ENCODE results near the gene WFIKKN1.

WFIKKN1 gene

GRCh38 chr16:625117-625976, 5.4 kb upstream of the WFIKKN1 start:
- DNase-seq (ENCODE audit: low spot score) = no peak

GRCh38 chr16:625977-626765, 4.6 kb upstream of the WFIKKN1 start:
- peak; percentile 8 for DNase-seq (ENCODE audit: low spot score)

- DNase-seq (ENCODE audit: low spot score) = no peak
Measured at GRCh38 chr16:626787-627453, 3.9 kb upstream of the WFIKKN1 start.

GRCh38 chr16:627454-628239, 3.1 kb upstream of the WFIKKN1 start:
- no peak for DNase-seq (ENCODE audit: low spot score)

GRCh38 chr16:628321-629061, 2.3 kb upstream of the WFIKKN1 start:
- DNase-seq (ENCODE audit: low spot score) = no peak

- no peak for DNase-seq (ENCODE audit: low spot score)
Measured at GRCh38 chr16:629185-629832, 1.5 kb upstream of the WFIKKN1 start.

GRCh38 chr16:629833-630248, 944 bp upstream of the WFIKKN1 start:
- DNase-seq (ENCODE audit: low spot score) = no peak

GRCh38 chr16:630249-630814, 453 bp upstream of the WFIKKN1 start:
- no peak for DNase-seq (ENCODE audit: low spot score)

- DNase-seq (ENCODE audit: low spot score) = no peak
Measured at GRCh38 chr16:631808-632358, 1.1 kb downstream of the WFIKKN1 start.

GRCh38 chr16:632486-633335, 1.9 kb downstream of the WFIKKN1 start:
- DNase-seq (ENCODE audit: low spot score) = no peak

- DNase-seq (ENCODE audit: low spot score) = no peak
Measured at GRCh38 chr16:633336-634050, 2.7 kb downstream of the WFIKKN1 start.

GRCh38 chr16:634051-634670, 3.4 kb downstream of the WFIKKN1 start:
- no peak for DNase-seq (ENCODE audit: low spot score)

GRCh38 chr16:634996-635395, 4.2 kb downstream of the WFIKKN1 start:
- no peak for DNase-seq (ENCODE audit: low spot score)

- no peak for DNase-seq (ENCODE audit: low spot score)
Measured at GRCh38 chr16:635573-636205, 4.9 kb downstream of the WFIKKN1 start.

GRCh38 chr16:636206-637080, 5.7 kb downstream of the WFIKKN1 start, which contains the start of gene METTL26:
TSS of gene METTL26 (minus strand) at chr16:636305. CDS start at chr16:636290, 15 bp downstream.
- peak; percentile 95 for DNase-seq (ENCODE audit: low spot score)
